Esophagus squamous epithelium (tissue), 4 donors: ENCODE measurements around the gene CCR2.

Experiments
- POLR2A ChIP-seq, 4 donors: fragments of 450-650 bp; IDR thresholded peaks; one replicate each; pipeline ENCODE4 v1.6.1; 2017; ENCODE audit warnings: antibody characterized with exemption in 4 of 4, mild to moderate bottlenecking in 4 of 4, moderate library complexity in 3 of 4
- TF ChIP-seq, protein P1 (sequence below), 6 experiments: fragments of 450-650 bp in 4 of 6; fragments of 200-600 bp in 2 of 6; sonication (generic) in 2 of 6; IDR thresholded peaks; one replicate each; pipeline ENCODE4 v1.5.1; 2016 to 2019; ENCODE audit warnings: antibody characterized with exemption in 6 of 6, mild to moderate bottlenecking in 4 of 6, moderate library complexity in 4 of 6

DNA sequence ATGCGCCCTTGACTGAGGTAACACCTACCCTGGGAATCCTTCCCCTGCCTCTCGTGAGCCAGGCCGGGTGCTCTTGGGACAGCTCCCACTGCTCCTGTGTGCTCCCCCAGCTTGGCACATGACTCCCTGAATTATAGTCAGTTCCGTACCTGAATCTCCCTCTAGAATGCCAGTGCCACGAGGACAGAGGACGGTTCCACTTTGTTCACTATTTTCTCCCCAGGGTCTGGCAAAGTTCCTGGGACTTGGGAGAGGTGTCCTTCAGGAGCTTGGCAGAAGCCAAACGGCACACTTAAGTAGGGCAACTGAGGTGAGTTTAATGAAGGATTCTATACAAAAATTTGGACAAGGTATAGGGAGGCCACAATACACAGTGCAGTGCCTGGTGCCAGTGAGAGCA, 43.2 kb downstream of the CCR2 start:
- TF ChIP-seq, protein P1, sequence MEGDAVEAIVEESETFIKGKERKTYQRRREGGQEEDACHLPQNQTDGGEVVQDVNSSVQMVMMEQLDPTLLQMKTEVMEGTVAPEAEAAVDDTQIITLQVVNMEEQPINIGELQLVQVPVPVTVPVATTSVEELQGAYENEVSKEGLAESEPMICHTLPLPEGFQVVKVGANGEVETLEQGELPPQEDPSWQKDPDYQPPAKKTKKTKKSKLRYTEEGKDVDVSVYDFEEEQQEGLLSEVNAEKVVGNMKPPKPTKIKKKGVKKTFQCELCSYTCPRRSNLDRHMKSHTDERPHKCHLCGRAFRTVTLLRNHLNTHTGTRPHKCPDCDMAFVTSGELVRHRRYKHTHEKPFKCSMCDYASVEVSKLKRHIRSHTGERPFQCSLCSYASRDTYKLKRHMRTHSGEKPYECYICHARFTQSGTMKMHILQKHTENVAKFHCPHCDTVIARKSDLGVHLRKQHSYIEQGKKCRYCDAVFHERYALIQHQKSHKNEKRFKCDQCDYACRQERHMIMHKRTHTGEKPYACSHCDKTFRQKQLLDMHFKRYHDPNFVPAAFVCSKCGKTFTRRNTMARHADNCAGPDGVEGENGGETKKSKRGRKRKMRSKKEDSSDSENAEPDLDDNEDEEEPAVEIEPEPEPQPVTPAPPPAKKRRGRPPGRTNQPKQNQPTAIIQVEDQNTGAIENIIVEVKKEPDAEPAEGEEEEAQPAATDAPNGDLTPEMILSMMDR (IDR thresholded peaks at IDR 0.05): no peak
- TF ChIP-seq POLR2A (IDR thresholded peaks at IDR 0.05): no peak
